IMR-90 (cell line): ENCODE results near the gene C1orf167. TPM values are rescaled to one million over a fixed set of nuclear protein-coding genes. Genes with fewer than 3 reads are reported as not detected.

Source experiments
- ATAC-seq: fragments of 200-7000 bp; cut with Tn5 transposase; 2 replicates; pipeline ENCODE4 v1.9.1; 2020; ENCODE audit warnings: low read depth, mild to moderate bottlenecking, moderate library complexity
- BruUV-seq: library from RNA; stranded (reverse); fragments of 400-500 nt; replicated peaks from 2 replicates; lab custom pipeline; 2021; lab: Mats Ljungman, UMichigan
- CTCF ChIA-PET: fragments of 300-600 bp; formaldehyde crosslinking; extraction: SDS; loops from one replicate; lab custom pipeline; 2021; ENCODE audit warnings: antibody characterized with exemption; lab: Yijun Ruan, JAX
- POLR2A ChIA-PET: fragments of 300-600 bp; sonication (Branson Sonifier 250); formaldehyde crosslinking; loops from one replicate; lab custom pipeline; 2022; ENCODE audit warnings: antibody characterized with exemption; ENCODE audit not compliant: unreplicated experiment; lab: Charles Lee
- DNase-seq: peaks from one replicate; pipeline ENCODE4 v3.0.0; 2013
- H2AFZ ChIP-seq: replicated peaks from 2 replicates; pipeline ENCODE3; 2013; ENCODE audit warnings: low read length, mild to moderate bottlenecking; ENCODE audit not compliant: poor library complexity
- H2AK5ac ChIP-seq: 2 replicates; pipeline ENCODE4 v1.6.1; 2013; ENCODE audit warnings: low read depth, low read length, inconsistent platforms
- H2AK9ac ChIP-seq: replicated peaks from 2 replicates; pipeline ENCODE3; 2013; ENCODE audit warnings: mild to moderate bottlenecking, low read depth, low read length, moderate library complexity; ENCODE audit not compliant: poor library complexity
- H2BK120ac ChIP-seq: 2 replicates; pipeline ENCODE4 v1.6.1; 2013; ENCODE audit warnings: low read depth, low read length, inconsistent platforms
- H2BK15ac ChIP-seq: 3 replicates; pipeline ENCODE4 v1.6.1; 2013; ENCODE audit warnings: low read depth, low read length, inconsistent platforms
- H2BK20ac ChIP-seq: 2 replicates; pipeline ENCODE4 v1.6.1; 2013; ENCODE audit warnings: low read depth, mild to moderate bottlenecking, inconsistent platforms, low read length, moderate library complexity
- H2BK5ac ChIP-seq: 2 replicates; pipeline ENCODE4 v1.6.1; 2013; ENCODE audit warnings: mild to moderate bottlenecking, low read depth, low read length, inconsistent platforms; ENCODE audit not compliant: poor library complexity, severe bottlenecking
- H3K14ac ChIP-seq: replicated peaks from 2 replicates; pipeline ENCODE4 v1.6.1; 2013; ENCODE audit warnings: low read depth, low read length, inconsistent platforms
- H3K18ac ChIP-seq: 2 replicates; pipeline ENCODE4 v1.6.1; 2013; ENCODE audit warnings: low read depth, low read length, control low read depth
- H3K23ac ChIP-seq: 2 replicates; pipeline ENCODE4 v1.6.1; 2013; ENCODE audit warnings: low read depth, low read length, inconsistent platforms
- H3K27ac ChIP-seq: 2 replicates; pipeline ENCODE4 v1.5.1; 2013; ENCODE audit warnings: mild to moderate bottlenecking, control low read depth, low read length; ENCODE audit not compliant: insufficient read depth
- H3K27me3 ChIP-seq: 2 replicates; pipeline ENCODE4 v1.6.1; 2013; ENCODE audit warnings: low read length; ENCODE audit not compliant: control insufficient read depth, insufficient read depth
- H3K36me3 ChIP-seq: 2 replicates; pipeline ENCODE4 v1.6.1; 2013; ENCODE audit warnings: low read length, mixed read lengths; ENCODE audit not compliant: control insufficient read depth, insufficient read depth
- H3K4ac ChIP-seq: 2 replicates; pipeline ENCODE4 v1.6.1; 2013; ENCODE audit warnings: low read depth, low read length, inconsistent platforms
- H3K4me1 ChIP-seq: 2 replicates; pipeline ENCODE4 v1.6.1; 2013; ENCODE audit warnings: low read length, mixed read lengths; ENCODE audit not compliant: control insufficient read depth, insufficient read depth
- H3K4me2 ChIP-seq: 2 replicates; pipeline ENCODE4 v1.6.1; 2013; ENCODE audit warnings: low read depth, mild to moderate bottlenecking, control low read depth, low read length, moderate library complexity
- H3K4me3 ChIP-seq: 2 replicates; pipeline ENCODE4 v1.5.1; 2013; ENCODE audit warnings: low read depth, mild to moderate bottlenecking, control low read depth, low read length, moderate library complexity; ENCODE audit not compliant: insufficient read depth
- H3K56ac ChIP-seq: 2 replicates; pipeline ENCODE4 v1.6.1; 2013; ENCODE audit warnings: low read length, inconsistent platforms; ENCODE audit not compliant: insufficient read depth; ENCODE audit errors: extremely low read depth
- H3K79me1 ChIP-seq, 2 experiments: 2 replicates each; pipeline ENCODE4 v1.6.1; 2013; ENCODE audit warnings: low read length in 2 of 2, inconsistent platforms in 1 of 2, low read depth in 1 of 2
- H3K9ac ChIP-seq: 2 replicates; pipeline ENCODE4 v1.6.1; 2013; ENCODE audit warnings: low read depth, low read length, control low read depth
- H3K9me1 ChIP-seq: 2 replicates; pipeline ENCODE4 v1.6.1; 2013; ENCODE audit warnings: low read length, inconsistent platforms; ENCODE audit not compliant: insufficient read depth
- H3K9me3 ChIP-seq: 2 replicates; pipeline ENCODE4 v1.6.1; 2013; ENCODE audit warnings: low read length; ENCODE audit not compliant: control insufficient read depth, insufficient read depth
- H4K20me1 ChIP-seq: 2 replicates; pipeline ENCODE4 v1.6.1; 2013; ENCODE audit warnings: low read length, inconsistent platforms; ENCODE audit not compliant: insufficient read depth
- H4K5ac ChIP-seq: 2 replicates; pipeline ENCODE4 v1.6.1; 2013; ENCODE audit warnings: mild to moderate bottlenecking, low read depth, low read length, control low read depth
- H4K8ac ChIP-seq, 2 experiments: 2 replicates each; pipeline ENCODE4 v1.6.1; 2013; ENCODE audit warnings: low read depth in 2 of 2, low read length in 2 of 2, control low read depth in 1 of 2, inconsistent platforms in 1 of 2
- H4K91ac ChIP-seq: 2 replicates; pipeline ENCODE4 v1.6.1; 2013; ENCODE audit warnings: low read depth, low read length, inconsistent platforms; ENCODE audit not compliant: insufficient read depth
- CHD1 ChIP-seq: IDR thresholded peaks from 2 replicates; pipeline ENCODE4 v1.6.1; 2012; ENCODE audit warnings: low read depth, low read length, improper control_type of control experiment
- MAFK ChIP-seq: IDR thresholded peaks from 2 replicates; pipeline ENCODE4 v1.6.1; 2012; ENCODE audit warnings: low read depth, low read length, improper control_type of control experiment
- MAZ ChIP-seq: IDR thresholded peaks from 2 replicates; pipeline ENCODE4 v1.6.1; 2012; ENCODE audit warnings: low read depth, mild to moderate bottlenecking, low read length, improper control_type of control experiment, moderate library complexity, borderline replicate concordance
- MXI1 ChIP-seq: IDR thresholded peaks from 2 replicates; pipeline ENCODE4 v1.6.1; 2012; ENCODE audit warnings: low read depth, mild to moderate bottlenecking, low read length, moderate library complexity, borderline replicate concordance
- NFE2L2 ChIP-seq: fragments of 150-350 bp; IDR thresholded peaks from 2 replicates; pipeline ENCODE4 v1.6.1; 2016; ENCODE audit warnings: low read depth, mild to moderate bottlenecking, low read length
- POLR2A ChIP-seq: IDR thresholded peaks from 2 replicates; pipeline ENCODE4 v1.6.1; 2012; ENCODE audit warnings: mild to moderate bottlenecking, low read depth, low read length
- RCOR1 ChIP-seq: IDR thresholded peaks from 2 replicates; pipeline ENCODE4 v1.6.1; 2012; ENCODE audit warnings: mild to moderate bottlenecking, low read length, improper control_type of control experiment; ENCODE audit not compliant: insufficient replicate concordance
- WGBS, 2 experiments: methylation state at CpG; one replicate each; pipeline versions ENCODE4 v1.1.5 to v1.1.7; 2013; ENCODE audit warnings: missing lambda C conversion rate in 2 of 2; ENCODE audit not compliant: insufficient read length in 1 of 2; ENCODE audit errors: extremely low coverage in 2 of 2; 5-methylcytosine and 5-hydroxymethylcytosine counted together
- dilution Hi-C: fragments of 300-500 bp; cut with HindIII; formaldehyde crosslinking; loops from one replicate; pipeline ENCODE4 v1.14.3; 2018; ENCODE audit warnings: low sequenced_read_pairs; ENCODE audit not compliant: unreplicated experiment
- in situ Hi-C: fragments of 300-500 bp; cut with MboI; formaldehyde crosslinking; loops from 3 replicates; pipeline ENCODE4 v1.14.3; 2019; ENCODE audit warnings: low sequenced_read_pairs, inconsistent platforms, mixed read lengths
- intact Hi-C: fragments of 100-400 bp; cut with micrococcal nuclease; formaldehyde crosslinking; loops from 2 replicates; pipeline ENCODE4 v1.10.0; 2022
- polyA plus RNA-seq, 3 experiments: library from polyadenylated mRNA; depleted of rRNA; stranded (reverse); fragments of >200 nt; gene quantifications; 2 replicates each; pipeline ENCODE4 v1.2.3, GENCODE V29; 2012; ENCODE audit warnings: low replicate concordance in 1 of 3
- total RNA-seq: library from RNA; depleted of rRNA; stranded (reverse); fragments of >200 nt; gene quantifications from 2 replicates; pipeline ENCODE4 v1.2.3, GENCODE V29; 2012
- TF ChIP-seq, protein P1 (sequence below): fragments of 150-350 bp; IDR thresholded peaks from 2 replicates; pipeline ENCODE4 v1.6.1; 2016; ENCODE audit warnings: low read depth, mild to moderate bottlenecking, low read length, moderate library complexity, borderline replicate concordance

C1orf167 gene
- total and polyA plus RNA-seq, 2 of the 4 experiments (the other 2 are of a cell fraction): under 0.01 to 0.15 TPM

DNA sequence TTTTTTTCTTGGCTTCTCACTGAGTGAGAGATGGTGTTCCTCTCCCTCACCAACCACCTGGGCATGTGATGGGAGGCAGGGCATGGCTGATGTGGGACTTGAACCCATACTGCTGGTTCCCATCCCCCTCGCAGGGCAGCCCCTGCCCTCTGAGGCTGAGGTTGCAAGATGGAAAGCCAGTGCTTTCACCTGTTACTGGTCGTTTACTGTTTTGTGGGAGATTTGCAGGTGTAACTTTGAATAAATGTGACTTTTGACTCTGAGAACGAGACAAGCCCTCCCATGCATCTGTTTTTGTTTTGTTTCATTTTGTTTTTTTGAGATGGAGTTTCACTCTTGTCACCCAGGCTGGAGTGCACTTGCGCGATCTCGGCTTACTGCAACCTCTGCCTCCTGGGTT is 21.6 kb downstream of the C1orf167 start:
- peaks cover 0 to 4% of the 10 kb centered on the region in 2 experiments; a peak in 1 of 4 replicates for H3K79me1 ChIP-seq
- no peak overlapping the region for H3K9ac ChIP-seq
- no peak overlapping the region for H2BK15ac ChIP-seq
- H3K4me3 ChIP-seq: no peak overlapping the region
- H3K18ac ChIP-seq: no peak overlapping the region
- DNase-seq: no peak
- intact Hi-C loops: no loop called here
- no peak overlapping the region for H2BK120ac ChIP-seq
- no TSS peak for BruUV-seq
- H3K4me1 ChIP-seq: peaks cover 16% of the 10 kb centered on the region
- ChIA-PET CTCF (no interaction called here), POLR2A (no interaction called here)
- H2BK20ac ChIP-seq: no peak overlapping the region
- no peak overlapping the region for H4K5ac ChIP-seq
- H2AK9ac ChIP-seq: no peak overlapping the region
- no peak overlapping the region for H3K4me2 ChIP-seq
- H3K14ac ChIP-seq: no peak overlapping the region
- no peak overlapping the region for H3K27ac ChIP-seq
- H3K9me3 ChIP-seq: no peaks in the 10 kb centered on the region
- H3K36me3 ChIP-seq: no peaks in the 10 kb centered on the region
- H4K91ac ChIP-seq: no peak overlapping the region
- no peak for TF ChIP-seq MXI1
- TF ChIP-seq POLR2A: no peak
- no peak for TF ChIP-seq RCOR1
- TF ChIP-seq CHD1: no peak
- no peak for TF ChIP-seq NFE2L2
- TF ChIP-seq MAFK: no peak
- TF ChIP-seq, protein P1, sequence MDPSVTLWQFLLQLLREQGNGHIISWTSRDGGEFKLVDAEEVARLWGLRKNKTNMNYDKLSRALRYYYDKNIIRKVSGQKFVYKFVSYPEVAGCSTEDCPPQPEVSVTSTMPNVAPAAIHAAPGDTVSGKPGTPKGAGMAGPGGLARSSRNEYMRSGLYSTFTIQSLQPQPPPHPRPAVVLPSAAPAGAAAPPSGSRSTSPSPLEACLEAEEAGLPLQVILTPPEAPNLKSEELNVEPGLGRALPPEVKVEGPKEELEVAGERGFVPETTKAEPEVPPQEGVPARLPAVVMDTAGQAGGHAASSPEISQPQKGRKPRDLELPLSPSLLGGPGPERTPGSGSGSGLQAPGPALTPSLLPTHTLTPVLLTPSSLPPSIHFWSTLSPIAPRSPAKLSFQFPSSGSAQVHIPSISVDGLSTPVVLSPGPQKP: no peak
- no peak for TF ChIP-seq MAZ
- peaks cover 11% of the 10 kb centered on the region for H3K9me1 ChIP-seq
- H2BK5ac ChIP-seq: no peak overlapping the region
- no peaks in the 10 kb centered on the region; the same call in 1 of the 2 replicates for H3K27me3 ChIP-seq
- H2AK5ac ChIP-seq: no peak overlapping the region
- no peak for ATAC-seq
- no peak overlapping the region for H2AFZ ChIP-seq
- no peak overlapping the region for H3K56ac ChIP-seq
- no peak overlapping the region for H3K4ac ChIP-seq
- no peak overlapping the region for H3K23ac ChIP-seq
- H4K20me1 ChIP-seq: no peaks in the 10 kb centered on the region
- in situ Hi-C loops: no loop called here
- WGBS, 2 experiments: 100% methylated on average over 1 of the region's 6 CpGs; no CpG with 5 or more reads in 1 of the 2 experiments
- dilution Hi-C loops: no loop called here
- no peak overlapping the region for H4K8ac ChIP-seq
